ENCODE measurements around the gene PEA15.

PEA15 gene

GRCh38 chr1:160206036-160206389 lies 829 bp downstream of the PEA15 start:
- DNase-seq (ENCODE audit: low read depth) = peak; percentile 22
- no peak for TF ChIP-seq CTCF (IDR thresholded peaks at IDR 0.05; ENCODE audit: low read depth, low read length, missing control alignments)
- peak overlapping the region; percentile 90 for H3K4me3 ChIP-seq (ENCODE audit: low read depth, low read length)

- TF ChIP-seq CTCF (IDR thresholded peaks at IDR 0.05; ENCODE audit: low read depth, low read length, missing control alignments) = no peak
- DNase-seq (ENCODE audit: low read depth) = no peak
These were observed 1.4 kb downstream of the PEA15 start for GRCh38 chr1:160206421-160207117.

GRCh38 chr1:160207118-160207650 lies 2.0 kb downstream of the PEA15 start:
- DNase-seq (ENCODE audit: low read depth) = no peak
- TF ChIP-seq CTCF (IDR thresholded peaks at IDR 0.05; ENCODE audit: low read depth, low read length, missing control alignments) = no peak
- H3K4me3 ChIP-seq (ENCODE audit: low read depth, low read length) = no peak overlapping the region; the same call in 1 of the 2 replicates

More at GRCh38 chr1:160206421-160207117, 1.4 kb downstream of the PEA15 start:
- peak overlapping the region; percentile 90 for H3K4me3 ChIP-seq (ENCODE audit: low read depth, low read length)

- no peak for DNase-seq (ENCODE audit: low read depth)
- H3K4me3 ChIP-seq (ENCODE audit: low read depth, low read length) = no peak overlapping the region
These were observed 2.8 kb downstream of the PEA15 start for GRCh38 chr1:160207771-160208556.

GRCh38 chr1:160208557-160209320 lies 3.6 kb downstream of the PEA15 start:
- DNase-seq (ENCODE audit: low read depth) = no peak
- H3K4me3 ChIP-seq (ENCODE audit: low read depth, low read length) = no peak overlapping the region
- no peak for TF ChIP-seq CTCF (IDR thresholded peaks at IDR 0.05; ENCODE audit: low read depth, low read length, missing control alignments)

More at GRCh38 chr1:160207771-160208556, 2.8 kb downstream of the PEA15 start:
- TF ChIP-seq CTCF (IDR thresholded peaks at IDR 0.05; ENCODE audit: low read depth, low read length, missing control alignments) = no peak

- TF ChIP-seq CTCF (IDR thresholded peaks at IDR 0.05; ENCODE audit: low read depth, low read length, missing control alignments) = no peak
- H3K4me3 ChIP-seq (ENCODE audit: low read depth, low read length) = no peak overlapping the region
- DNase-seq (ENCODE audit: low read depth) = no peak
These were observed 4.3 kb downstream of the PEA15 start for GRCh38 chr1:160209321-160210046.

Measured in GM12864 (cell line).